ENCODE data around the gene SLC23A2.

SLC23A2 gene

GRCh38 chr20:5001174-5002076 is at the start of gene SLC23A2:
Gene SLC23A2, minus strand, starts transcription at chr20:5001510. Its CDS starts 68,948 bp downstream, at chr20:4932562.
- H3F3A ChIP-seq (ENCODE audit: control insufficient read depth, insufficient read depth), result peaks cover 9% of the 10 kb centered on the region
- peak within 1 kb of the TSS; percentile 94 for H3K4me3 ChIP-seq (ENCODE audit: low read length)
- peak within 1 kb of the TSS; percentile 29 for H3K27ac ChIP-seq (ENCODE audit: low read depth, low read length)
- peaks cover 3% of the 10 kb centered on the region; the same call in 1 of the 2 replicates for H3K36me3 ChIP-seq (ENCODE audit: control insufficient read depth, low read length)
- H3K9me2 ChIP-seq (replicated peaks; ENCODE audit: control insufficient read depth, low read length), result no peaks in the 10 kb centered on the region
- H3K79me2 ChIP-seq (ENCODE audit: control insufficient read depth, low read length), result peaks cover 46% of the 10 kb centered on the region
- peaks cover 50% of the 10 kb centered on the region for H3K4me1 ChIP-seq (ENCODE audit: control insufficient read depth, low read length)
- no peak for TF ChIP-seq CTCF (IDR thresholded peaks at IDR 0.05; ENCODE audit: low read depth, low read length, poor library complexity, severe bottlenecking)
- no peak for TF ChIP-seq EZH2phosphoT487 (IDR thresholded peaks at IDR 0.05; ENCODE audit: borderline replicate concordance, low read length)
- H4K20me1 ChIP-seq (ENCODE audit: control insufficient read depth, insufficient read depth, low read depth, low read length), result 0 out of 2 replicates have a peak, but pooled peaks cover 7% of the 10 kb centered on the region
- H3K4me2 ChIP-seq (ENCODE audit: low read length), result peak within 1 kb of the TSS; percentile 96
- no peaks in the 10 kb centered on the region for H3K9me3 ChIP-seq (ENCODE audit: control insufficient read depth, insufficient read depth, low read length)
- H3K27me3 ChIP-seq (ENCODE audit: control insufficient read depth, low read length), result no peaks in the 10 kb centered on the region

DNA sequence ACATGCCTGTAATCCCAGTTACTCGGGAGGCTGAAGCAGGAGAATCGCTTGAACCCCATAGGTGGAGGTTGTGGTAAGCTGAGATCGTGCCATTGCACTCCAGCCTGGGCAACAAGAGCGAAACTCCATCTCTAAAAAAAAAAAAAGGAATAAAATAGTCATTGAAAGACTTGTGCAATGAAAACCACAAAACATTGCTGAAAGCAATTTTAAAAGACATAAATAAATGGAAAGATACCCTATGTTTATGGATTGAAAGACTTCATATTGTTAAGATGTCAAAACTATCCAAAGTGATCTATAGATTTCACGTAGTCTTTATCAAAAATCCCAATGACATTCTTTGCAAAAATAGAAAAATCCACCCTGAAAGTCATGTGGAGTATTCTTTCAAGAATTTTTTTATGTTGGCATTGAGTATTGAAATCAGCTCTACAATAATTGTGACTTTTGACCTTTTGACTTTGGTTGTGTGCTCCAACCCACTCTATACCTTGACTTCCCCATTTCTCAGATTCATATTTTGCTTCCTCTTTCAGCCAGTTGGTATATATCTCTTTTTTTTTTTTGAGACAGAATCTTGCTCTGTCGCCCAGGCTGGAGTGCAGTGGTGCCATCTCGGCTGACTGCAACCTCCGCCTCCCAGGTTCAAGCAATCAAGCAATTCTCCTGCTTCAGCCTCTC is 45.5 kb upstream of the SLC23A2 start:
- no peak overlapping the region for H3K27ac ChIP-seq (ENCODE audit: low read depth, low read length)
- no peaks in the 10 kb centered on the region for H3F3A ChIP-seq (ENCODE audit: control insufficient read depth, insufficient read depth)
- H3K36me3 ChIP-seq (ENCODE audit: control insufficient read depth, low read length), result no peaks in the 10 kb centered on the region
- no peak overlapping the region for H3K4me3 ChIP-seq (ENCODE audit: low read length)
- H3K9me3 ChIP-seq (ENCODE audit: control insufficient read depth, insufficient read depth, low read length), result no peaks in the 10 kb centered on the region
- no peaks in the 10 kb centered on the region for H3K9me2 ChIP-seq (replicated peaks; ENCODE audit: control insufficient read depth, low read length)
- peaks cover 6% of the 10 kb centered on the region; the same call in 1 of the 2 replicates for H3K27me3 ChIP-seq (ENCODE audit: control insufficient read depth, low read length)
- no peaks in the 10 kb centered on the region for H3K79me2 ChIP-seq (ENCODE audit: control insufficient read depth, low read length)
- no peaks in the 10 kb centered on the region for H4K20me1 ChIP-seq (ENCODE audit: control insufficient read depth, insufficient read depth, low read depth, low read length)
- H3K4me2 ChIP-seq (ENCODE audit: low read length), result peak overlapping the region; percentile 32
- H3K4me1 ChIP-seq (ENCODE audit: control insufficient read depth, low read length), result peaks cover 37% of the 10 kb centered on the region
- no peak for TF ChIP-seq CTCF (IDR thresholded peaks at IDR 0.05; ENCODE audit: low read depth, low read length, poor library complexity, severe bottlenecking)
- TF ChIP-seq EZH2phosphoT487 (IDR thresholded peaks at IDR 0.05; ENCODE audit: borderline replicate concordance, low read length), result no peak

- peaks cover 6% of the 10 kb centered on the region; the same call in 1 of the 2 replicates for H3K27me3 ChIP-seq (ENCODE audit: control insufficient read depth, low read length)
- H4K20me1 ChIP-seq (ENCODE audit: control insufficient read depth, insufficient read depth, low read depth, low read length), result no peaks in the 10 kb centered on the region
- no peak overlapping the region for H3K4me3 ChIP-seq (ENCODE audit: low read length)
- no peaks in the 10 kb centered on the region for H3K9me2 ChIP-seq (replicated peaks; ENCODE audit: control insufficient read depth, low read length)
- H3F3A ChIP-seq (ENCODE audit: control insufficient read depth, insufficient read depth), result no peaks in the 10 kb centered on the region
- no peaks in the 10 kb centered on the region for H3K9me3 ChIP-seq (ENCODE audit: control insufficient read depth, insufficient read depth, low read length)
- H3K4me2 ChIP-seq (ENCODE audit: low read length), result no peak overlapping the region
- peaks cover 37% of the 10 kb centered on the region for H3K4me1 ChIP-seq (ENCODE audit: control insufficient read depth, low read length)
- H3K36me3 ChIP-seq (ENCODE audit: control insufficient read depth, low read length), result no peaks in the 10 kb centered on the region
- no peaks in the 10 kb centered on the region for H3K79me2 ChIP-seq (ENCODE audit: control insufficient read depth, low read length)
- no peak overlapping the region for H3K27ac ChIP-seq (ENCODE audit: low read depth, low read length)
- no peak for TF ChIP-seq CTCF (IDR thresholded peaks at IDR 0.05; ENCODE audit: low read depth, low read length, poor library complexity, severe bottlenecking)
Observed at GRCh38 chr20:5045906-5046305, 44.6 kb upstream of the SLC23A2 start.
